DMS79 (cell line): ENCODE measurements around the gene L3MBTL4.

Source experiments
- DNase-seq: peaks from one replicate; lab custom pipeline; 2025; lab: John Stamatoyannopoulos, UW

Gene L3MBTL4

DNA sequence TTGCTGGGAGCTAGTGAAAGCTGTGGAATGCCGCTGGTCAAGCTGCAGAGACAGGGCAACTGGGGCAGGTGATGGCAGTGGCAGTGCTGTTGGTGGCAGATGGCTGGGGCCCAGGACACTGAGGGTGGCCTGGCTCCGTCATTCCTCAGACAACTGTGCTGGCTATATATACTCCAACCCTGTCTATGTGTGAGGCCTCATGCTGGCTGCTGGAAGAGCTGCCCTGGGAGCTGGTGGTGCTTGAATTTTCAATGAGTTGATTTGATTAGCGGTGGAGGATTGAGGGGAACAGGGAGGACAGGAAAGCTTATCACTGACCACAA lies 452.9 kb downstream of the L3MBTL4 start:
- no peak for DNase-seq

DNA sequence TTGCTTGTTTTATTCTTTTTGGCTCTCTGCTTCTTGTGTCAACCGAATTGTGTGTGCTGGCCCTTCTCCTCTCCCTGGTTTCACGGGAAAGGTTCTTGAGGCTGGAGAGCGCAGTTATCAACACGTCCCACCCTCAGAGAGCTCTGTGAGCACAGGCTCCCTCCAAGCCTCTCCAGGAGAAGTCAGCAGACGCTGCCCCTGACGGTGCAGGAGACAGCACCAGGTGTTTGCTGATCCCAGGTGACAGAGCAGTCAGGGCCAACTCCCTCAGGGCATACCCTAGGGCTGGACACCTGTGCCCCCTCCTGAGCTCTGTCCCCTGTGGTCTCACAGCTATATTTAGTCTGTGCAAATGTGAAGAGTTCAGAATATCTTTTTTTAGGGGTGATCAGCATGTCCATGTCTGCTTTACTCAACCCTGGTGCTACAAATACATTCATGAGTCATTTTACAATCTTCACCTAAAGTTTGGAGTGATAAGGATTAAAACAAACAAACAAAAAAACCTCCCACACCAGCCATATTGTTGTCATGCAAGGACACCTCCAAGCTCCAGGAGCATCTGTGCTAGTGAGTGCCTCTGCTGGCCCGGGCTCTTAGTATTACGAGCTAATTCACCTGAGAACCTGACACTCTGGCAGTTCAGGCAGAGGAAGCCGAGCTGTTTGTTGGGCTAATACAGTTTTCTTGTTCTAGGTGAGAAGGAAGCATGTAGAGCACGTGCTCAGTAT lies 453.4 kb downstream of the L3MBTL4 start:
- no peak for DNase-seq

DNA sequence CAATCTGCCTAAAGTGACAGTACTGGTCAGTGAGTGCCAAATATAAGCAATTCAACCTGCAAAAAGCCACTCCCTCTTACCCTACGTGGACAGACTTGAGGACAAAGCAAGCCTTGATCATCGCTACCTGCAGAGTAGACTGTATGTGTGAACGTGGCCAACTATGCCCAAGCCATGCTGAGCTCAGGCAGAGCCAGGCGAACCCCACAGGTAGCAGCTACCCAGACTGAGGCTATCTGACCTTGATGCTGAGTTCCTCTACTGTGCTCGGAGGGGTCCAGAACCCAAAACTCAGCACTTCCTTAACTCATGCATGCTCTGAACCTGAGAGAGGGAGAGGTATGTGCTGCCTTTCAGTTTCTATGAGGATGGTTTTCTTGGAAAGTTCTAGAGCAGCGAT lies 455.9 kb downstream of the L3MBTL4 start:
- DNase-seq = no peak

DNA sequence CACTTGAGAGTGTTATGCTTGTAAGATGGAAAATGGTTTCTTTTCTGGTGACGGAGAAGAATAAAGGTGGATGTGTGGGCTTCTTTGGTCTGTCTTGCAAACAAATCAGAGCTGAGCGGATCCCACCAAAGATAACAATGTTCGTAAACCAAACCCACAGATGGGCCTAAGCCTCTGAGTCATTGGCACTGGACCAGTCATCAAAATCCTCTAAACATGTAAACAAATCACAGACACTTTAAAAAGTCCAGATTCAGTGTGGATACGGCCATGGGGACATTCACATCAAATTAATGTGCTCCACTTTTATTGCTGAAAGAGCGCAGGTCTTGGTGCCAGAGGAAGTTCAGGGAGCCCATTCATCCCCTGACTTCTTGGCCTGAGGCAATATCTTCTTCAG lies 458.9 kb downstream of the L3MBTL4 start:
- DNase-seq = no peak

DNA sequence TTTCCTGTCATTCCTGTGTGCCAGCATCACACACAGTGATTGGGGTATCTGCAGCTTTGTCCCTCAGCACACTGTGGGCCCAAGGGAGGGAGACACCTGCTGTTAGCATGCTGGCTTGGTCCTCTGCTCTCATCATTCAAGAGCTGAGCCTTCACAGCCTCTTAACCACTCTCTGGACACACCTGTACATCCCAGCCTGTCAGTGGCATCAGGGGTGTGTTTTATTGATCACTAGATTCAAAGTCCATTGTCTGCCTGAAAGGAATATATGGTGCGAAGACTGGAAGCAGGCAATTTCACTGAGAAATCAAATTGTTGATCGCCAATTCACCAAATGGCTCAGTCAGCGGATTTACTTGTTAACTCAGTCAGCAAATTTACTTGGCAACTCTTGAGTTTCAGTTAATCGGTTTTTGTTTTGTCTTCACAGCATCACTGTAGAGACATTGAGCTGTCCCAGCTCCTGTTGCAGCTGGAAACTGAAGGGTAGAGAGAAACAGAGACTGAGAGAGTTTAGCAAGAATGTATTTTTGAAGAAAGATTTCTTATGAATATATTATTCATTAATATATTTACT lies 463.1 kb downstream of the L3MBTL4 start:
- DNase-seq = no peak

DNA sequence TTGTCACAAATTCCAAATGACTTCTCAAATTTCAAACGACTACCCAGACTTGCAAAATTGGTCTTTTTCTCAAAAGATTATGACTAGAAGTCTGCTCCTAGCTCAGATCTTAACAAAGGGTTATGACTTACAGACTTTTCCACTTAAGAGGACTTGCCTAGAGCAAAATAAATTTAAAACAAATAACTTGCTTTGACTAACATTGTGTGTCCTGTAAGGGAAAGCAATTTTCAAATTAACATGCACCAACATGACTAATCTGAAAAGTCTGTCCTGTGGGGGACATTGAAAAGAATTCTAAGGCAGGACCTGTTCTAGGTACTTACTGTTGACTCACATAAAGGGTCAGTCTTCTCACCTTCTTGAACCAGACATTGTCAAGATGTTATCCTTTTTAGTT lies 465.9 kb downstream of the L3MBTL4 start:
- no peak for DNase-seq

DNA sequence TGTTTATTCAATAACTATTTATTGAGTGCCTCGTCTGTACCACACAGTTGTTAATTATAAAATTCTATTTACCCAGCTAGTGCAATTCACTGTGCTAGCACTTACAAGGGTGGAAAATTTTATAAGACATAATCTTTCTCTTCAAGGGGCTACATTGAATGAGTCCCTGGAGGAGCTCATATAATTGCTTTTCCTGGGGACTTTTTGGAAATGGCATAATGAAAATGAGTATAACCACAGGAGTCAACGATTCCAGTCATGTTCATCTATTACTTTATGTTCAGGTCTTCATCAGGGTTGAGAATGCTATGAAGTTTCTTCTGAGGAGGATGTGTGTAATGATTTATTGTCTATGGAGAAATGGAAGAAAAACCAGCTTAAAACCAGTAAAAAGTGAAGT lies 466.5 kb downstream of the L3MBTL4 start:
- no peak for DNase-seq

DNA sequence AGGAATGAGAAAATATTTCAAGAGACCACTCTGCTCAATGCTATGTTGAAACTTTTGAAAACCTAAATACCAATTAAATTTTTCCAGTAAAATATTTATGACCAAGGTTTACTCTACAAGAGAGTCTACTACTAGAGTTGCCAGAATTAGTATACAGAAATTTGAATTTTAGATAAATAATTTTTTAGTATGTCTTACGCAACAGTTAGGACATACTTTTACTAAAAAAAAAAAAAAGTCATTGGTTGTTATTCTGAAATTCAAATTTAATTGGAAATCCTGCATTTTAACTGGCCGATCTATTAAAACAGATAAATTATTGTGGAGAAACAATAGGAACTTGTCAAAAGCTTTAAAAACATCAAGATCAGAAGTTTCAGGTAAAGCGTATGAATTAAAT lies 470.3 kb downstream of the L3MBTL4 start:
- no peak for DNase-seq

DNA sequence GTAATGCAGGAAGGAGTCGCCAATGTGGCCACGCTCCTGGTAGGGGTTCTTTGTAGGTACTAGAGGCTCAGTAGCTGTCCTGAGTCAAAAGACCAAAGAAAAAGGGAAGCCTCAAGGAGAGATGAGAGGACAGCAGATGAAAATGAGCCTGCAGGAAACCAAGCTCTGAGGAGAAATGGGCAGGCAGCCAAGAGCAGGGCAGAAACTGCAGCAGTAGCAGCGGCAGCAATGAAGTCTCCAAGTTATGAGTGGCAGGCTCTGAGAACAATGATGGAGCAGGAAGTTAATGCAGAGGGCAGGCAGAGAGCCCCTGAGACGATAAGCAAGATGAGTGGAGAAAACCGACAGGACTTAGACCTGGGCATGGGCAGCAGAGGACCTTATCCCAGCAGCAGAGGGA lies 471.2 kb downstream of the L3MBTL4 start:
- DNase-seq = peak; percentile 48

DNA sequence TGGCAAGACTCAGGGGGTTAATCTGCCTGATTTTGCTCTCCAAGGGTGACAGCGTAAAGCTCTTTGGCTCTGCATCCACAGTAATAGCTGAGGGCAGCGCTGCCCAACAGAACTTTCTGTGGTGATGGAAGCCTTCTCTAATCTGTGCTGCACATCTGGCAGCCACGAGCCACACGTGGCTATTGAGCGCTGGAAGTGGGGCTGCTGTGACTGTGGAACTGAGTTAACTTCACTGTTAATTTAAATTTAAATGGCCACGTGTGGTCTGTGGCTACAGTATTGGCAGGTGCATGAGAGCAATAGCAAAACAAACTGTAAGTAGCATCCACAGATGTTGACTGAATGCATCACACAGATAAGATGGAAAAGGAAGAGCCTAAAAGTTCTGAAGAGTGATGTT lies 472.1 kb downstream of the L3MBTL4 start:
- no peak for DNase-seq

DNA sequence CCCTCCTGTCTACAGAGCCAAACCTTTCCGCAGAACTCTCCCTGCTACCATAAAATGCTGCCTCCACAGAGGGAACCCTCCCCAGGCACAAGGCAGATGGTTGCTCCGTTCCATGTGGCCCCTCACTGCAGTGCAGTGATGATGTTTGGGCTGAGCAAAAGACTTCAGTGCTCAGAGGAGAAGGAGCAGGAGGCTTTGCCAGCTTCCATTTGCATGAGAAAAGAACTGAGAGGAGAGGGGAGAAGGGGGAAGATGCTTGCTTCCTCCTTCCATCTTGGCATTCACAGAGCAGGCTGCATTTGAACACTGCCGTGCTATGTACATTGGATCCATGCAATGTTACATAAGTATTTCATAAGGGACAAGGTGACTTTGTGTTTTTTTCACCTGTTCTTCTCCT lies 472.8 kb downstream of the L3MBTL4 start:
- no peak for DNase-seq

DNA sequence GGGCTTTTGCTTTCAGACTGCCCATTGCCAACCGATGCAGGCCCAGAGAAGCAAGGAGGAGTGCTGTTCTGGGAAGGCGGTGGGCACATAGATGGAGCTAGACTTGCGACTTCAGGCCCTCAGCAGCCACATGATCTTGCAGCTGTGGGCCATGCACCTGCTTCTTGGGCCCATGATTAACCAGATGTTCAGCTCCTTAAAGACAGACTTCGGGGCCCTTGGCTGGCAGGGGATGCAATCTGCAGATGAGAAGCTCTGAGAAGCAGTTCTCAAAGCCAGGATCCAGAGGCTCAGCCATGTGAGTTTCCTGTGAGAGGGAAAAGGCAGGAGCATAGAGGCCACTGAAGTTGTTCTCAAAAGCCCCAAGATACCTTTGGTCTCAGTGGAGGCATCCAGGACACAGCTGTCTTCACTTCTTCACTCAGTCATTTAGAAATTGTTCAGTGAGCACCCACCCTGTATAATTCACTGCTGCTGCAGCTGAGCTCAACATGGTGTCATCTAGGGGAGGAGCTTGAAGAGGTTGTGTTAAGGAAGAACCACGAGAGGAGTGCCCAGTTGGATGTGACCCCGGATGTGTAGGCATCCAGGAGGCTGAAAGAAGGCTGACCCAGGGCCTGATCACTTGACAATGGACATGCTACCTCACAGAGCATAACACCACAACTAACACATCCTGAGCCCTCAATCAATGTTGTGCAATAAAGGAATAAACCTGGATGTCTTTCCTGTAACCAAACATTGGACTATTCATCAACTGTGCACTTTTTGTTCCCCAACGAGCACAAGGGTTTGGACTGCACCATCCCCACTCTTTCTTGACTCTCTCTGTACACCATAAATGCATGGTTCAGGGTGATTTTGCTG lies 474.7 kb downstream of the L3MBTL4 start:
- no peak for DNase-seq

DNA sequence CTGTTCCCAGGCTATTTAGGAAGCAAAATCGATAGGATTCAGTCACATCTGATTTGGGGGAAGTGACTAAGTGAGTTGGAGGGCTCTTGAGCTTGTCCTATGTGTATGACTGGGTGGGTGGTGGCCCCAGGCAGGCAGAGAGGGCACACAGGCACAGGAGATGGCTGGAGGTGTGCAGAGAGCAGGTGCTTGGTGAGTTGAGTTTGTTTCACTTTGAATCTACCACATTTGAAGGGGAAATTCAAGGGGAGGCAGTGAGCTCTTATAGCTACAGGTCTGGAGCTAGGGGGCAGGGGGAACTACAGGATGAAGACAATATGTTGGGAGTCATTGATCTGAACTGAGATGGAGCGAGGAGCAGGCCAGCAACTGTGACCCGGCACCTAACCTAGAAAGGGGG lies 476.9 kb downstream of the L3MBTL4 start:
- DNase-seq = no peak

DNA sequence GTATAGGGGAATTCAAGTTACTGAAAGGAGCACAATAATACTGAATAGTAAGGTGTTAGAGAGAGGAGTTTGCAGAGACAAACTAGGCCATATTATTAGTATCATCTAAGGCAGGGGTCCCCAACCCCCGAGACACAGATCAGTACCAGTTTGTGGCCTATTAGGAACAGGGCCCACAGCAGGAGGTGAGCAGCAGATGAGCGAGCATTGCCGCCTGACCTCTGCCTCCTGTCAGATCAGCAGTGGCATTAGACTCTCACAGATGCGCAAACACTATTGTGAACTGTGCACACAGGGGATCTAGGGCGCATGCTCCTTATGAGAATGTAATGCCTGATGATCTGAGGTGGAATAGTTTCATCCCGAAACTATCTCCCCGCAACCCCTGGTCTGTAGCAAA lies 477.6 kb downstream of the L3MBTL4 start:
- DNase-seq = no peak

DNA sequence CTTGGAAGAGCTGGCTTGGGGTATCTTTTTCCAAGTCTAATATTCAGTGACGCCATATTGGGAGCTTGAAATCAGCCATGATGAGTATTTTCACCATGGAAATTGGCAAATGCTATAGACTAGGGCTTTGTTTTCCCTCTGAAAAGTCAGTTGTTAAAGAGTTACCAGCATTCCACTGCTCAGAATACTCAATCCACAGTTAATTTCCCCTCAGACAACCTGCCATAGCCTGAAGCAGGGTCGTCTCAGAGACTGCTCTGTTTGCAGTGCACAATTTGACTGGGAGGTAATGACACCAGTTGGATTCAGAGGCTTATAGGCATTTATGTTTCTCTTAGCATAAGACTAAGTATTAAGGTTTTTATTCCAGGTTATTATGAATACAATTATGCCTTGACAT lies 483.9 kb downstream of the L3MBTL4 start:
- DNase-seq = no peak

DNA sequence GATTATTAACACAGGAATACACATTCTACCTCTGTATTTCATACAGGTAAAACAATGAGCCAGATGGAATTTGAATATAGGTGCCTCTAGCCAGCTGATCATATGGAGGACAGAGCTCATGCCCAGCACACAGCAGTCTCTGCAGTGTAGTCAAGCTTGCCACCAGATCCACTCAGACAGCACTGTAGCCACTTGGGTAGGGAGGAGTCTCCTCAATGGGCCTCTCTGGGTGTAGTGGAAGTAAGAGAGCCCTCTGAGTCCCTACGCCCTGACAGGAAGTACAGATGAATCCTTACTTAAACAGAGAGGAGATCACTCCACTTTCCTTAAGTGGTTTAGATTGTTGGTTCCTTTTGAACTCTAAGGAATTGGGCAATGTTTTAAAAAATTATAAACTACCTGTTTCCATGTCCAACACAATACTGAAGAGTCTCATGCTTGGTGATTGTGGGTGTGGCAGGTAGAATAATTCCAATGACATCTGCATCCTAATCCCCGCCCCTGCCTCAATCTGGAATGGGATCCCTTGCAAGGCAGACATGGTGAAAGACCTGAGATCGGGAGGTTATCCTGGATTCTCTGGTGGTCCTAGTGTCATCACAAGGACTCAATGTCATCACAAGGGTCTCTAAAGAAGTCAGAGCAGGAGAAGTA lies 496.4 kb downstream of the L3MBTL4 start:
- DNase-seq = no peak

DNA sequence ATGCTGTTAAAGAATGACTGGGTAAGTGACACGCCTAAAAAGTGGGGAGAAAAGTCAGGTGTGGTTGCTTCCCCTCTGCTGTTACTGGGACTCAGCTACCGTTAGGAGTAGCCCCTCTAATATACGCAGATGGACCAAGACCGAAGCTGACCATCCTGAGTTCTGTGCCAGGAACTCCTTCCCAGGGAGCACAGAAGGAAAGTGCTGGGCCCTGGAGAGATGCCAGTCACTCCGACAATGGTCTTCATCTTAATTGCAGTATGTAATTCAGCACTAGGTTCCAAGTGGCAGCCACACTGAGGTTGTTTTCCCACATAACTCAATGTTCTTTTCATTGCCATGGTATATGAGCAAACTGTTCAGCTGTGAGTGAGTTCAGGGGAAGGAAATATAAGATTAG lies 499.8 kb downstream of the L3MBTL4 start:
- no peak for DNase-seq

DNA sequence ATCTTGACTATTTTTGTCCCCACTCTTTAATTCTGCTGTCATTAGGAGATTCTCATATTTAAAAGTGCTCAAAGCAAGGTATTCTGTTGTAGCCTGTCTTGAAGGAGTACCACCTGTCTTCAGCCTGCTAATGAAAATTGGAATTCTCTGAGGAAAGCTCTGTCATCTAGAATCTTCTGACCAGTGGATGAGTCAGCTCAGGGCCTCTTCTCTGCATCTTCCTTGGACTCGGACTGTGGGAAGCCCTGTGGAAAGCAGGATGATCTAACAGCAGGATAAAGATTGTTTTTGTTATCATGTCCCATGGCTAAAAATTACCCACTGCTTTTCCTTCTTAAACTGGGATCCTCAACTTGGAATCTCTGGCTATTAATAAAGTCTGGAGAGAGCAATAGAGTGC lies 500.7 kb downstream of the L3MBTL4 start:
- DNase-seq = no peak

DNA sequence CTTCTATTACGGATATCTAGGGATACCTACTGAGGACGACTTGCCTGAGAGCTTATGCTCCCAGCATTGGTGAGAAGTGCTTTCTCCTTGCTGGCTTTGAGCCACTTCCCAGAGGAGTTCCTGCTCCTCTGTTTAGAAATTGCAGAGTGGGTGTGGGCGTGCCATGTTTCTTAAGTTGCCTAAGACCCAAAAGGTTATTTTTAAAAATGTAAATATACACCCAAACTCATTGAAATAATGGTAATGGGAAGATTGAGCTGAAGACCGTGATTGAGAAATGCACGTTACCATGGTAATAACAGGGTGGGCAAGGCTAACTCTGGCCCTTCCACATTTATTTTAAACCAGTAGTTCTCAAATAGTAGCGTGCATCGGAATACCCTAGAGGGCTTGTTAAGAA lies 502.1 kb downstream of the L3MBTL4 start:
- no peak for DNase-seq

DNA sequence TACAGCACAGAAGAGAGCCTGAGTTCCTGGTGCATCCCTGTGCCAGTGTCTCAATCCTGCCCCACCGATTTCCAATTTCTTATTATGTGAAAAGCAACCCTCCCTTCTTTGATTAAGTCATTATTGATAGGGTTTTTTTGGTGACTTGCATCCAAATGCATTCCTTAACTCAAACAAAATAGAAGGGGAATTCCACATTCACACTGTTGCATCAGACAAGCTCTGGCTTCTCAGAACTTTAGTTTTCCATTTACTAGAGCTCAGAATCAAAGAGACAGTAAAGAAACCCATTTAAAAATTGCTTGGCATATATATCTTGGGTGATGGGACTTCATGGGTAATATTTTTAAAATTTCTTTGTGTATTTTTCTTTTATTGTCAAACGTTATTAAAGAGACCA lies 505.6 kb downstream of the L3MBTL4 start:
- no peak for DNase-seq
